Activated CD4-positive, CD25-positive, alpha-beta regulatory T cell (primary cell): ENCODE measurements around the gene DMAC2.
"Not testable (repeated sequence)": the region's sequence is repeated elsewhere in the genome, so short reads cannot be mapped to it uniquely, and the experiment has no call there.

ENCODE experiments used
- DNase-seq, 4 experiments: peaks; one replicate each; lab custom pipeline; 2025; lab: John Stamatoyannopoulos, UW

DMAC2 gene

GRCh38 chr19:41422456-41422855 is 17.3 kb downstream of the DMAC2 start:
- DNase-seq = no peak

GRCh38 chr19:41421973-41422372 is 17.7 kb downstream of the DMAC2 start:
- no peak for DNase-seq

- DNase-seq = no peak
These were observed 18.4 kb downstream of the DMAC2 start for GRCh38 chr19:41421314-41421713.

- no peak for DNase-seq
These were observed 19.4 kb downstream of the DMAC2 start for GRCh38 chr19:41420101-41420880.

GRCh38 chr19:41416194-41416674 is 23.5 kb downstream of the DMAC2 start:
- no peak for DNase-seq

- no peak for DNase-seq
These were observed 24.5 kb downstream of the DMAC2 start for GRCh38 chr19:41415154-41415571.

GRCh38 chr19:41414461-41414860 is 25.3 kb downstream of the DMAC2 start:
- no peak for DNase-seq

GRCh38 chr19:41413947-41414346 is 25.8 kb downstream of the DMAC2 start:
- DNase-seq = no peak

GRCh38 chr19:41412953-41413352 is 26.8 kb downstream of the DMAC2 start:
- no peak for DNase-seq

- DNase-seq = no peak
These were observed 27.8 kb downstream of the DMAC2 start for GRCh38 chr19:41411968-41412265.

GRCh38 chr19:41411100-41411967 is 28.4 kb downstream of the DMAC2 start:
- DNase-seq = no peak

- DNase-seq = no peak
These were observed 29.2 kb downstream of the DMAC2 start for GRCh38 chr19:41410336-41411054.

- no peak for DNase-seq
These were observed 30.4 kb downstream of the DMAC2 start for GRCh38 chr19:41409288-41409687.

- not testable (repeated sequence) for DNase-seq
These were observed 30.9 kb downstream of the DMAC2 start for GRCh38 chr19:41408846-41409245.

GRCh38 chr19:41408256-41408655 is 31.5 kb downstream of the DMAC2 start:
- DNase-seq = no peak

GRCh38 chr19:41407271-41407670 is 32.4 kb downstream of the DMAC2 start:
- DNase-seq = no peak

GRCh38 chr19:41405776-41406175 is 33.9 kb downstream of the DMAC2 start:
- no peak for DNase-seq

- DNase-seq = no peak
These were observed 36.3 kb downstream of the DMAC2 start for GRCh38 chr19:41403181-41403970.

- DNase-seq = no peak
These were observed 37.7 kb downstream of the DMAC2 start for GRCh38 chr19:41402010-41402409.

- DNase-seq = no peak
These were observed 38.2 kb downstream of the DMAC2 start for GRCh38 chr19:41401483-41401882.

- no peak for DNase-seq
These were observed 40.2 kb downstream of the DMAC2 start for GRCh38 chr19:41399525-41399924.

- no peak for DNase-seq
These were observed 40.6 kb downstream of the DMAC2 start for GRCh38 chr19:41399091-41399490.
